Right lobe of liver (tissue), 6 donors: Measurements from ENCODE around the gene RNF11. TPM values are rescaled to one million over a fixed set of nuclear protein-coding genes. Genes with fewer than 3 reads are reported as not detected.
"Not testable (repeated sequence)": the region's sequence is repeated elsewhere in the genome, so short reads cannot be mapped to it uniquely, and the experiment has no call there.

Experiments
- ATAC-seq, 4 donors: fragments of 200-7000 bp; cut with Tn5 transposase; one replicate each; pipeline ENCODE4 v1.9.1; 2020; ENCODE audit warnings: mild to moderate bottlenecking in 4 of 4, moderate library complexity in 4 of 4
- DNase-seq, 3 donors: peaks; one replicate each; pipeline ENCODE4 v3.0.0-alpha.2; 2020
- H3K27ac ChIP-seq, 3 donors: fragments of 200-600 bp; one replicate each; pipeline ENCODE4 v1.8.0; 2022
- H3K27me3 ChIP-seq, 2 donors: fragments of 200-600 bp; one replicate each; pipeline ENCODE4 v1.8.0; 2022
- H3K36me3 ChIP-seq, 4 donors: fragments of 200-600 bp; sonication (generic) in 1 of 4; one replicate each; pipeline versions ENCODE4 v1.5.1 to v1.8.0; 2017 to 2022; ENCODE audit warnings: control low read depth in 1 of 4
- H3K4me1 ChIP-seq, 4 donors: fragments of 200-600 bp; sonication (generic) in 1 of 4; one replicate each; pipeline versions ENCODE4 v1.5.1 to v1.8.0; 2017 to 2022; ENCODE audit warnings: control low read depth in 1 of 4
- H3K4me3 ChIP-seq, 3 donors: fragments of 200-600 bp; one replicate each; pipeline ENCODE4 v1.8.0; 2022
- H3K9me3 ChIP-seq, 4 donors: fragments of 200-600 bp; sonication (generic) in 1 of 4; one replicate each; pipeline versions ENCODE4 v1.5.1 to v1.8.0; 2017 to 2022; ENCODE audit warnings: control low read depth in 1 of 4
- CTCF ChIP-seq, 4 donors: fragments of 200-600 bp in 3 of 4; fragments of 450-650 bp in 1 of 4; IDR thresholded peaks; one replicate each; pipeline versions ENCODE4 v1.5.1 to v1.8.0; 2016 to 2022; ENCODE audit warnings: antibody characterized with exemption in 4 of 4, mild to moderate bottlenecking in 2 of 4
- POLR2A ChIP-seq: fragments of 450-650 bp; IDR thresholded peaks from one replicate; pipeline ENCODE4 v1.6.1; 2017; ENCODE audit warnings: antibody characterized with exemption, mild to moderate bottlenecking
- WGBS: methylation state at CpG from one replicate; pipeline ENCODE4 v1.1.6; 2018; ENCODE audit warnings: low coverage, low lambda C conversion rate; ENCODE audit not compliant: insufficient coverage; ENCODE audit errors: missing lambda C conversion rate; 5-methylcytosine and 5-hydroxymethylcytosine counted together
- intact Hi-C, 2 donors: fragments of 100-400 bp; cut with DNase I; formaldehyde crosslinking; loops; one replicate each; pipeline versions ENCODE4 v1.11.2 to v1.14.1; 2022
- total RNA-seq, 6 experiments: library from RNA; depleted of rRNA in 2 of 6; stranded (reverse); fragments of >200 nt in 2 of 6; fragmentation: NEBNext Ultra II Directional in 3 of 6; extraction: Animal tissue kit (Norgen Biotek cat#: 25700) in 3 of 6; gene quantifications; one replicate each; pipeline versions ENCODE4 v1.1.0 to v1.2.4, GENCODE V29; 2016 to 2023
- donor health status: DM: no; HTN: yes; CAD: no.
- donor health status: DM: no; HTN: no; CAD: no.
- donor health status: DM: no; HTN: no; CAD: no.
- donor health status: DM: no; HTN: yes; CAD: no.
- donor health status: DM: no; HTN: yes; CAD: no.

The RNF11 gene
- total RNA-seq, 6 experiments from 2014 or later: 35.1 to 60.1 (median 50.0) TPM

GRCh38 chr1:51216631-51217030 is 19.4 kb upstream of the RNF11 start:
- intact Hi-C loops: no loop called here
- DNase-seq: no peak
- Histone ChIP-seq H3K4me3 (peak overlapping the region; percentile 9 to 51 (median 38)), H3K9me3 (no peaks in the 10 kb centered on the region), H3K36me3 (no peaks in the 10 kb centered on the region), H3K27ac (peak overlapping the region; percentile 58 to 94 (median 87)), H3K4me1 (peaks cover 0 to 13% (median 0%) of the 10 kb centered on the region in 4 donors), H3K27me3 (no peaks in the 10 kb centered on the region)
- TF ChIP-seq POLR2A (no peak), CTCF (IDR thresholded peaks at IDR 0.05) (no peak)
- ATAC-seq: peak; percentile 54 to 66 (median 60)
- WGBS: 29% methylated on average over 3 of the region's 4 CpGs

GRCh38 chr1:51217101-51217500 is 19.0 kb upstream of the RNF11 start:
- Histone ChIP-seq H3K4me1 (peaks cover 0 to 13% (median 0%) of the 10 kb centered on the region in 4 donors), H3K9me3 (no peaks in the 10 kb centered on the region), H3K27ac (peak overlapping the region; percentile 58 to 94 (median 87)), H3K4me3 (peak overlapping the region in 2 of 3 donors; percentile 38 to 51), H3K27me3 (no peaks in the 10 kb centered on the region), H3K36me3 (no peaks in the 10 kb centered on the region)
- intact Hi-C loops: no loop called here
- ATAC-seq (peak; percentile 33 to 64 (median 42)), DNase-seq (peak in 1 of 3 donors; percentile 26)
- no CpG with 5 or more reads among the region's 2 CpGs for WGBS
- no peak for TF ChIP-seq POLR2A
- no peak for TF ChIP-seq CTCF (IDR thresholded peaks at IDR 0.05)

- no peaks in the 10 kb centered on the region for H3K36me3 ChIP-seq
- no peaks in the 10 kb centered on the region for H3K9me3 ChIP-seq
- H3K4me1 ChIP-seq: peaks cover 0 to 13% (median 0%) of the 10 kb centered on the region in 4 donors
- H3K27me3 ChIP-seq: no peaks in the 10 kb centered on the region
- H3K4me3 ChIP-seq: no peak overlapping the region
- no peak overlapping the region for H3K27ac ChIP-seq
- TF ChIP-seq POLR2A: no peak
- TF ChIP-seq CTCF (IDR thresholded peaks at IDR 0.05): no peak
- no peak for ATAC-seq
- intact Hi-C loops: no loop called here
- WGBS: 83% methylated on average over 2 of the region's 2 CpGs
- no peak for DNase-seq
These were observed 17.5 kb upstream of the RNF11 start for GRCh38 chr1:51218570-51218969.

- no peak for TF ChIP-seq CTCF (IDR thresholded peaks at IDR 0.05)
- no peak for TF ChIP-seq POLR2A
- Histone ChIP-seq H3K4me3 (no peak overlapping the region), H3K27ac (no peak overlapping the region), H3K27me3 (no peaks in the 10 kb centered on the region), H3K36me3 (no peaks in the 10 kb centered on the region), H3K4me1 (peaks cover 0 to 13% (median 0%) of the 10 kb centered on the region in 4 donors), H3K9me3 (no peaks in the 10 kb centered on the region)
- DNase-seq (no peak), ATAC-seq (no peak)
- intact Hi-C loops: no loop called here
- WGBS: 88% methylated on average over 4 of the region's 5 CpGs
These were observed 17.1 kb upstream of the RNF11 start for GRCh38 chr1:51219022-51219421.

- ATAC-seq, H3K27ac ChIP-seq, DNase-seq, H3K4me3 ChIP-seq, H3K9me3 ChIP-seq, intact Hi-C loops, H3K4me1 ChIP-seq, H3K36me3 ChIP-seq, H3K27me3 ChIP-seq: not testable (repeated sequence)
- 82% methylated on average over 3 of the region's 3 CpGs for WGBS
These were observed 14.5 kb upstream of the RNF11 start for GRCh38 chr1:51221529-51221928.
